VCaP (cell line): ENCODE data around the gene P4HA3.

Source experiments
- H3K27ac ChIP-seq: fragments of 450-650 bp; 2 replicates; pipeline ENCODE4 v1.5.1; 2017
- CTCF ChIP-seq: fragments of 450-650 bp; conservative IDR thresholded peaks from 2 replicates; pipeline ENCODE4 v1.5.1; 2017; ENCODE audit warnings: mild to moderate bottlenecking, moderate library complexity

P4HA3 gene

DNA sequence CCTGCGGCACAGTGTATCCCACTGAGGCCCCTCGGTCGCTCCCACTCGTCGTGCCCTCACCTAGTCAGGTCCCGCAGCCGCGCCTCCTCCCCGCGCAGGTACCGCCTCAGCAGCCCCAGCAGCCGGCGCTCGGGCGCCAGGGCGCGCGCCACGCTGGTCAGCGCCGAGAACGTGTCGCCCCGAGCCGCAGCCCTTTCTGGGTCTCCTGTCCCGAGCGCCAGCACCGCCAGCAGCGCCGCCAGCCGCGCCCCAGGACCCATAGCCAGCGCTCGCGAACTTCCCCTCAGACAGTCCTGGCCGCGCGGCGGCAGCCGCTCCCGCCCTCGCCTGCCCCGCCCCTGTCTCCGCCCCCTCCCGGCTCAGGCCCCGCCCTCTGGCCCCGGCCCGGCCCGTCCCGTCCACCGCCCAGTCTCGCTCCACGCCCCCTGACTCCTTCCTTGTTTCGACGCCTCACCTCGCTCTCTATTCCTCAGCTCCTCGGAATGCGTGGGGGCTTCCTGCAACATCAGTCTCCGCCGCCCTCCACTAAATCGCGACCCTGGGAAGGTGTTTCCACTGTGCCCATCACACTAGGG is at the start of gene P4HA3:
Gene P4HA3 (minus strand): TSS at position 289 of the 575 bp plus-strand sequence. CDS start 29 bp downstream, at position 260.
- H3K27ac ChIP-seq, result no peak within 1 kb of the TSS
- TF ChIP-seq CTCF, result peak; percentile 64

DNA sequence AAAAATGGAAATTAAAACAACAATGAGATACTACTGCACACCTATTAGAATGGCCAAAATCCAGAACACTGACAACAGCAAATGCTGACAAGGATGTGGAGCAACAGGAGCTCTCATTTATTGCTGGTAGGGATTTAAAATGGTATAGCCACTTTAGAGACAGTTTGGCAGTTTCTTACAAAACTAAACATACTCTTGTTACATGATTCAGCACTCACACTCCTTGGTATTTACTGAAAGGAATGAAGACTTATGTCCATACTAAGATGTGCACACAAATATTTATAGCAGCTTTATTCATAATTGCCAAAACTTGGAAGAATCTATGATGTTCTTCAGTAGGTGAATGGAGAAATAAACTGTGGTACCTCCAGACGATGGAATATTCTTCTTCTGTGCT is 46.0 kb upstream of the P4HA3 start:
- no peak overlapping the region for H3K27ac ChIP-seq
- TF ChIP-seq CTCF, result no peak

DNA sequence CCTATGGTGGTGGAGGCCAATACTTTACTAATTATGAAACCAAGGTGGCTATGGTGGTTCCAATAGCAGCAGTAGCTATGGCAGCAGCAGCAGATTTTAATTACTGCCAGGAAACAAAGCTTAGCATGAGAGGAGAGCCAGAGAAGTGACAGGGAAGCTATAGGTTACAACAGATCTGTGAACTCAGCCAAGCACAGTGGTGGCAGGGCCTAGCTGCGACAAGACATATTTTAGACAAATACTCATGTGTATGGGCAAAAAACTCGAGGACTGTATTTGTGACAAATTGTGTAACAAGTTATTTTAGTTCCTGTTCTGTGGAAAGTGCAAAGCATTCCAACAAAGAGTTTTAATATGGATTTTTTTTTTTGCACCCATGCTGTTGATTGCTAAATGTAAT is 44.2 kb upstream of the P4HA3 start:
- no peak overlapping the region for H3K27ac ChIP-seq
- TF ChIP-seq CTCF, result no peak

DNA sequence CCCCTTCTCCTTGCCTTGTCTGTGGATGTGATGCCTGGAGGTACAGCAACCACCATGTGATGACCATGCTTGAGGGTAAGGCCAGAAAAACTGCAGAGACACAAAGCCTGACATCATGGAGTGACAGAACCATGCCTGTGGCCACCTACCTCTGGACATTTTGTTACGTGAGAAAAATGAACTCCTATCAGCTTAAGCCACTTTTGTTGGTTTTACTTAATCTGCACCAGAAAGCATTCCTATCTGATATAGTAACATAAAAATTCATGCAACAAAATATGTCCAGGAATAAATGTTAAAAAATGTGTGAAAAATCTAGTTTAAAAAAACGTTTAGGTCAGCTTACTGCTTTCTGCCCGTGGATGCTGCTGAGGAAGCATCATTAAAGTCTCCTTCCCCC is 42.6 kb upstream of the P4HA3 start:
- no peak overlapping the region for H3K27ac ChIP-seq
- no peak for TF ChIP-seq CTCF

GRCh38 chr11:74347381-74347780 is 35.9 kb upstream of the P4HA3 start:
- TF ChIP-seq CTCF, result no peak

GRCh38 chr11:74345420-74345819 is 34.0 kb upstream of the P4HA3 start:
- no peak overlapping the region for H3K27ac ChIP-seq
- TF ChIP-seq CTCF, result no peak

More at GRCh38 chr11:74347381-74347780, 35.9 kb upstream of the P4HA3 start:
- H3K27ac ChIP-seq, result peak overlapping the region; percentile 46

DNA sequence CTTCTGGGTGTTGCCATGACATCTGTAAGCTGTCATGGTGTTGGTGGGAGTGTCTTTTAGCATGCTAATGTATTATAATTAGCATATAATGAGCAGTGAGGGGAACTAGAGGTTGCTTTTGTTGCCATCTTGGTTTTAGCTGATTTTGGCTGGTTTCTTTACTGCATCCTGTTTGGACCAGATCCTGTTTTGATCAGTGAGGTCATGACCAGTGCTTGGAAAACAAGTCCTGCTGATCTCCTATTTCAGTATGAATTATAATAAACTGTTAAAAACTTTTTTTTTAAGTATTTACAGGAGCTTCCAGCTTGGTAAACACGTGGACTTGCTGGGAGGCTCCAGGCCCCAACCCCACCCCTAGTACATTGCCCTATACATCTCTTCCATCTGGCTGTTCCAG is 30.5 kb upstream of the P4HA3 start:
- no peak for TF ChIP-seq CTCF
- peak overlapping the region; percentile 34 for H3K27ac ChIP-seq
